G401 (cell line): Measurements from ENCODE around the gene CGB2. TPM values are rescaled to one million over a fixed set of nuclear protein-coding genes. Genes with fewer than 3 reads are reported as not detected.

ENCODE experiments used
- total RNA-seq: library from RNA; depleted of rRNA; stranded (reverse); fragments of >200 nt; shearing (Covaris generic); gene quantifications from 2 replicates; pipeline ENCODE4 v1.2.3, GENCODE V29; 2014; rRNA removed

CGB2 gene
- total RNA-seq, 1 experiment from 2014 or later, result not detected

Other genes starting within 250 kb of the CGB2 start
- 43.4 and 44.1 TPM in 2 replicates for gene BCAT2, start 220.9 kb upstream of the CGB2 start, total RNA-seq
- 62.8 and 69.0 TPM in 2 replicates for gene HSD17B14, start 195.4 kb upstream of the CGB2 start, total RNA-seq
- gene PLEKHA4, start 163.3 kb upstream of the CGB2 start, total RNA-seq, result 12.4 and 20.4 TPM in 2 replicates
- 44.0 and 58.7 TPM in 2 replicates for gene PPP1R15A, start 159.5 kb upstream of the CGB2 start, total RNA-seq
- gene TULP2, start 133.1 kb upstream of the CGB2 start, total RNA-seq, result not detected in 2 replicates
- 201 and 252 TPM in 2 replicates for gene NUCB1, start 131.6 kb upstream of the CGB2 start, total RNA-seq
- gene DHDH, start 98.2 kb upstream of the CGB2 start, total RNA-seq, result 3.0 and 4.2 TPM in 2 replicates
- gene BAX, start 77.0 kb upstream of the CGB2 start, total RNA-seq, result 160 and 177 TPM in 2 replicates
- gene FTL, start 66.6 kb upstream of the CGB2 start, total RNA-seq, result 4,146 and 4,408 TPM in 2 replicates
- gene GYS1, start 38.6 kb upstream of the CGB2 start, total RNA-seq, result 41.3 and 43.2 TPM in 2 replicates
- gene RUVBL2, start 38.0 kb upstream of the CGB2 start, total RNA-seq, result 426 and 535 TPM in 2 replicates
- not detected in 2 replicates for gene LHB, start 14.8 kb upstream of the CGB2 start, total RNA-seq
- not detected in 2 replicates for gene CGB3, start 7.6 kb upstream of the CGB2 start, total RNA-seq
- gene CGB1, start 5.0 kb downstream of the CGB2 start, total RNA-seq, result not detected in 2 replicates
- gene CGB5, start 12.0 kb downstream of the CGB2 start, total RNA-seq, result not detected in 2 replicates
- not detected in 2 replicates for gene CGB8, start 17.2 kb downstream of the CGB2 start, total RNA-seq
- gene CGB7, start 25.9 kb downstream of the CGB2 start, total RNA-seq, result 4.8 and 7.2 TPM in 2 replicates
- gene NTF4, start 32.9 kb downstream of the CGB2 start, total RNA-seq, result 11.5 and 18.3 TPM in 2 replicates
- gene KCNA7, start 40.8 kb downstream of the CGB2 start, total RNA-seq, result 0.06 TPM in 1 of 2 replicates, not detected in the other
- 326 and 361 TPM in 2 replicates for gene SNRNP70, start 53.6 kb downstream of the CGB2 start, total RNA-seq
- gene LIN7B, start 82.5 kb downstream of the CGB2 start, total RNA-seq, result 19.1 and 32.2 TPM in 2 replicates
- gene C19orf73, start 87.3 kb downstream of the CGB2 start, total RNA-seq, result 0.74 TPM in 1 of 2 replicates, not detected in the other
- gene PPFIA3, start 87.7 kb downstream of the CGB2 start, total RNA-seq, result 101 and 111 TPM in 2 replicates
- 4.6 and 7.2 TPM in 2 replicates for gene HRC, start 123.5 kb downstream of the CGB2 start, total RNA-seq
- 17.5 and 18.6 TPM in 2 replicates for gene TRPM4, start 125.9 kb downstream of the CGB2 start, total RNA-seq